Ramos (cell line): ENCODE results near the gene FRYL.

Experiments
- in situ Hi-C: fragments of 300-500 bp; cut with MboI; formaldehyde crosslinking; loops from one replicate; pipeline ENCODE4 v1.14.3; 2022; ENCODE audit warnings: low sequenced_read_pairs; ENCODE audit not compliant: unreplicated experiment

FRYL gene

GRCh38 chr4:48575964-48576363, 204.1 kb downstream of the FRYL start:
- in situ Hi-C loops, result loop anchor here (10.0 kb wide), 1 partner anchor 389 kb away; no protein-coding TSS in a partner anchor

- in situ Hi-C loops, result loop anchor here (10.0 kb wide), 1 partner anchor 393 kb away; no protein-coding TSS in a partner anchor
These were observed 208.6 kb downstream of the FRYL start for GRCh38 chr4:48571471-48571870.

GRCh38 chr4:48570646-48571220, 209.3 kb downstream of the FRYL start:
- in situ Hi-C loops, result loop anchor here (10.0 kb wide), 1 partner anchor 394 kb away; no protein-coding TSS in a partner anchor

- in situ Hi-C loops, result no loop called here
These were observed 214.1 kb downstream of the FRYL start for GRCh38 chr4:48566034-48566384.

GRCh38 chr4:48565362-48566033, 214.6 kb downstream of the FRYL start:
- in situ Hi-C loops, result no loop called here

GRCh38 chr4:48564151-48564550, 215.9 kb downstream of the FRYL start:
- in situ Hi-C loops, result no loop called here

GRCh38 chr4:48558819-48559218, 221.3 kb downstream of the FRYL start:
- in situ Hi-C loops, result no loop called here

- in situ Hi-C loops, result no loop called here
These were observed 222.1 kb downstream of the FRYL start for GRCh38 chr4:48558026-48558425.

GRCh38 chr4:48557478-48557877, 222.6 kb downstream of the FRYL start:
- in situ Hi-C loops, result no loop called here

- in situ Hi-C loops, result no loop called here
These were observed 223.8 kb downstream of the FRYL start for GRCh38 chr4:48556268-48556667.

GRCh38 chr4:48554606-48555005, 225.5 kb downstream of the FRYL start:
- in situ Hi-C loops, result no loop called here

- in situ Hi-C loops, result no loop called here
These were observed 226.4 kb downstream of the FRYL start for GRCh38 chr4:48553720-48554119.

GRCh38 chr4:48546336-48546735, 233.7 kb downstream of the FRYL start:
- in situ Hi-C loops, result no loop called here

GRCh38 chr4:48543796-48544195, 236.3 kb downstream of the FRYL start:
- in situ Hi-C loops, result no loop called here

GRCh38 chr4:48542888-48543287, 237.2 kb downstream of the FRYL start:
- in situ Hi-C loops, result no loop called here

- in situ Hi-C loops, result no loop called here
These were observed 240.5 kb downstream of the FRYL start for GRCh38 chr4:48539597-48539996.

- in situ Hi-C loops, result no loop called here
These were observed 241.7 kb downstream of the FRYL start for GRCh38 chr4:48538358-48538757.

- in situ Hi-C loops, result no loop called here
These were observed 253.7 kb downstream of the FRYL start for GRCh38 chr4:48526406-48526805.

GRCh38 chr4:48518143-48518542, 261.9 kb downstream of the FRYL start:
- in situ Hi-C loops, result no loop called here

GRCh38 chr4:48509543-48509942, 270.5 kb downstream of the FRYL start:
- in situ Hi-C loops, result no loop called here

- in situ Hi-C loops, result no loop called here
These were observed 273.4 kb downstream of the FRYL start for GRCh38 chr4:48506716-48507115.

GRCh38 chr4:48504352-48504751, 275.7 kb downstream of the FRYL start:
- in situ Hi-C loops, result no loop called here
